GM23338 (cell line): Measurements from ENCODE around the gene RAI14. TPM values are rescaled to one million over a fixed set of nuclear protein-coding genes. Genes with fewer than 3 reads are reported as not detected.

Experiments used
- ATAC-seq: fragments of 200-7000 bp; cut with Tn5 transposase; 3 replicates; pipeline ENCODE4 v1.9.1; 2020
- DNase-seq: peaks from one replicate; pipeline ENCODE4 v3.0.0-alpha.2; 2015; ENCODE audit warnings: low spot score
- H2AFZ ChIP-seq: fragments of 200-600 bp; sonication (generic); 2 replicates; pipeline ENCODE4 v1.8.0; 2016; ENCODE audit warnings: antibody characterized with exemption, mild to moderate bottlenecking, moderate library complexity
- H3F3A ChIP-seq: fragments of 200-600 bp; sonication (generic); replicated peaks from 2 replicates; pipeline ENCODE4 v1.8.0; 2017; ENCODE audit warnings: antibody characterized with exemption, mixed run types, low read depth
- H3K27ac ChIP-seq: fragments of 200-600 bp; sonication (generic); 2 replicates; pipeline ENCODE4 v1.6.1; 2016; ENCODE audit warnings: low read depth
- H3K27me3 ChIP-seq: fragments of 200-600 bp; sonication (generic); 2 replicates; pipeline ENCODE4 v1.8.0; 2016; ENCODE audit warnings: mild to moderate bottlenecking, mixed run types, moderate library complexity; ENCODE audit not compliant: insufficient read depth
- H3K36me3 ChIP-seq: fragments of 200-600 bp; sonication (generic); 2 replicates; pipeline ENCODE4 v1.8.0; 2016; ENCODE audit warnings: mild to moderate bottlenecking; ENCODE audit not compliant: insufficient read depth
- H3K4me1 ChIP-seq: fragments of 200-600 bp; sonication (generic); 2 replicates; pipeline ENCODE4 v1.8.0; 2016; ENCODE audit warnings: mild to moderate bottlenecking, moderate library complexity; ENCODE audit not compliant: insufficient read depth
- H3K4me2 ChIP-seq: fragments of 200-600 bp; sonication (generic); 2 replicates; pipeline ENCODE4 v1.7.1; 2017; ENCODE audit warnings: mixed run types
- H3K4me3 ChIP-seq: fragments of 200-600 bp; sonication (generic); 2 replicates; pipeline ENCODE4 v1.6.1; 2016; ENCODE audit warnings: mixed run types
- H3K79me2 ChIP-seq: fragments of 200-600 bp; sonication (generic); replicated peaks from 2 replicates; pipeline ENCODE4 v1.8.0; 2017; ENCODE audit warnings: mild to moderate bottlenecking; ENCODE audit not compliant: insufficient read depth
- H3K9me2 ChIP-seq: fragments of 200-600 bp; sonication (generic); 2 replicates; pipeline ENCODE4 v1.8.0; 2017; ENCODE audit not compliant: insufficient read depth
- H4K20me1 ChIP-seq: fragments of 200-600 bp; sonication (generic); replicated peaks from 2 replicates; pipeline ENCODE4 v1.8.0; 2017; ENCODE audit warnings: mild to moderate bottlenecking; ENCODE audit not compliant: insufficient read depth
- H3K27ac Mint-ChIP-seq: 2 replicates; pipeline ENCODE4 v1.8.0; 2020; ENCODE audit warnings: inconsistent platforms, mild to moderate bottlenecking, moderate library complexity, mixed read lengths
- H3K27me3 Mint-ChIP-seq: 3 replicates; pipeline ENCODE4 v1.8.0; 2022; ENCODE audit warnings: low read depth, mild to moderate bottlenecking, moderate library complexity, mixed read lengths, inconsistent platforms; ENCODE audit not compliant: insufficient read depth, poor library complexity
- H3K36me3 Mint-ChIP-seq: 3 replicates; pipeline ENCODE4 v1.8.0; 2021; ENCODE audit warnings: low read depth, mild to moderate bottlenecking, inconsistent platforms, moderate library complexity, mixed read lengths
- H3K4me1 Mint-ChIP-seq: 3 replicates; pipeline ENCODE4 v1.8.0; 2020; ENCODE audit warnings: mild to moderate bottlenecking, inconsistent platforms, mixed read lengths
- H3K4me3 Mint-ChIP-seq: 3 replicates; pipeline ENCODE4 v1.8.0; 2021; ENCODE audit warnings: moderate library complexity, mild to moderate bottlenecking, inconsistent platforms, mixed read lengths
- H3K9me3 Mint-ChIP-seq: 3 replicates; pipeline ENCODE4 v1.8.0; 2020; ENCODE audit warnings: moderate library complexity, mild to moderate bottlenecking, inconsistent platforms, mixed read lengths
- EZH2 ChIP-seq: fragments of 200-600 bp; sonication (generic); IDR thresholded peaks from one replicate; pipeline ENCODE4 v1.8.0; 2017; ENCODE audit warnings: antibody characterized with exemption, mild to moderate bottlenecking, low read depth; ENCODE audit not compliant: unreplicated experiment
- EZH2phosphoT487 ChIP-seq: fragments of 200-600 bp; sonication (generic); IDR thresholded peaks from one replicate; pipeline ENCODE4 v1.8.1; 2018; ENCODE audit warnings: antibody characterized with exemption; ENCODE audit not compliant: unreplicated experiment
- JUNB ChIP-seq: IDR thresholded peaks from one replicate; pipeline ENCODE4 v1.6.1; 2016; ENCODE audit warnings: antibody characterized with exemption; ENCODE audit not compliant: unreplicated experiment
- POLR2AphosphoS5 ChIP-seq: IDR thresholded peaks from 2 replicates; pipeline ENCODE4 v1.6.1; 2016; ENCODE audit warnings: antibody characterized with exemption, low read depth
- STAT1 ChIP-seq: IDR thresholded peaks from one replicate; pipeline ENCODE4 v1.6.1; 2016; ENCODE audit warnings: antibody characterized with exemption; ENCODE audit not compliant: unreplicated experiment
- ZNF331 ChIP-seq: fragments of 250-450 bp; sonication (Bioruptor Pico); IDR thresholded peaks from 2 replicates; pipeline ENCODE4 v1.5.0; 2020; ENCODE audit warnings: low read depth, mild to moderate bottlenecking, moderate library complexity
- polyA plus RNA-seq: library from polyadenylated mRNA; unstranded; fragments of >200 nt; fragmentation: Nextera tagmentation; extraction: Ambion mirVana; gene quantifications from 2 replicates; pipeline ENCODE4 v1.2.1, GENCODE V29; 2016
- total RNA-seq: library from RNA; depleted of rRNA; stranded (reverse); fragments of >200 nt; shearing (Covaris generic); gene quantifications from 2 replicates; pipeline ENCODE4 v1.2.3, GENCODE V29; 2014
- TF ChIP-seq, protein P1 (sequence below): fragments of 250-450 bp; sonication (Bioruptor Pico); IDR thresholded peaks from 2 replicates; pipeline ENCODE4 v1.5.0; 2020; ENCODE audit warnings: mild to moderate bottlenecking, moderate library complexity
- TF ChIP-seq, protein P2 (sequence below), 2 experiments: fragments of 200-600 bp in 1 of 2; sonication (generic) in 1 of 2; conservative IDR thresholded peaks; 2 replicates each; pipeline versions ENCODE4 v1.5.1 to v1.6.1; 2016 to 2017; ENCODE audit warnings: antibody characterized with exemption in 2 of 2, low read depth in 2 of 2, mild to moderate bottlenecking in 2 of 2, moderate library complexity in 1 of 2
- TF ChIP-seq, protein P3 (sequence below): IDR thresholded peaks from 2 replicates; pipeline ENCODE4 v1.6.1; 2016; ENCODE audit warnings: antibody characterized with exemption
- TF ChIP-seq, protein P4 (sequence below): IDR thresholded peaks from one replicate; pipeline ENCODE4 v1.6.1; 2018; ENCODE audit warnings: antibody characterized with exemption; ENCODE audit not compliant: unreplicated experiment

The RAI14 gene
- total and polyA plus RNA-seq, 2 experiments from 2014 or later, result 58.8 to 95.8 TPM

DNA sequence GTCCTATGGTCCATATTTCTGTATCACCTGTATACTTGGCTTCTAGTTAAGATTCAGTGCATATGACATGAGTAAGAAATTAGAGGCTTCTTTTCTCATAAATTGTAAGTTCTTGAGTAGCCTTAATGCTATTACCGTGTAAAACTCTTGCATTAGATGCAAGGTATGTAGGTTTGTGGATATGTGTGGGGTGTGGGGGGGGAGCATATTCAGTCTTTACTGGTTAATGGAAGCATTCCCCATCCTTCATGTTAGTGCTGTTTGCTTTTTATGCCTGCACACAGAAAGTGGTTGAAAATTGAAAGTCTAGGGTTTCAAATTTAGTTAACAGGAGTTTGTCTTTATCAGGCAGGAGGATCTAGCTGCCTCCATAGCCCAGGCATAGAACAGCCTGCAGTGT, 16.1 kb downstream of the RAI14 start (continued):
- TF ChIP-seq, protein P1, sequence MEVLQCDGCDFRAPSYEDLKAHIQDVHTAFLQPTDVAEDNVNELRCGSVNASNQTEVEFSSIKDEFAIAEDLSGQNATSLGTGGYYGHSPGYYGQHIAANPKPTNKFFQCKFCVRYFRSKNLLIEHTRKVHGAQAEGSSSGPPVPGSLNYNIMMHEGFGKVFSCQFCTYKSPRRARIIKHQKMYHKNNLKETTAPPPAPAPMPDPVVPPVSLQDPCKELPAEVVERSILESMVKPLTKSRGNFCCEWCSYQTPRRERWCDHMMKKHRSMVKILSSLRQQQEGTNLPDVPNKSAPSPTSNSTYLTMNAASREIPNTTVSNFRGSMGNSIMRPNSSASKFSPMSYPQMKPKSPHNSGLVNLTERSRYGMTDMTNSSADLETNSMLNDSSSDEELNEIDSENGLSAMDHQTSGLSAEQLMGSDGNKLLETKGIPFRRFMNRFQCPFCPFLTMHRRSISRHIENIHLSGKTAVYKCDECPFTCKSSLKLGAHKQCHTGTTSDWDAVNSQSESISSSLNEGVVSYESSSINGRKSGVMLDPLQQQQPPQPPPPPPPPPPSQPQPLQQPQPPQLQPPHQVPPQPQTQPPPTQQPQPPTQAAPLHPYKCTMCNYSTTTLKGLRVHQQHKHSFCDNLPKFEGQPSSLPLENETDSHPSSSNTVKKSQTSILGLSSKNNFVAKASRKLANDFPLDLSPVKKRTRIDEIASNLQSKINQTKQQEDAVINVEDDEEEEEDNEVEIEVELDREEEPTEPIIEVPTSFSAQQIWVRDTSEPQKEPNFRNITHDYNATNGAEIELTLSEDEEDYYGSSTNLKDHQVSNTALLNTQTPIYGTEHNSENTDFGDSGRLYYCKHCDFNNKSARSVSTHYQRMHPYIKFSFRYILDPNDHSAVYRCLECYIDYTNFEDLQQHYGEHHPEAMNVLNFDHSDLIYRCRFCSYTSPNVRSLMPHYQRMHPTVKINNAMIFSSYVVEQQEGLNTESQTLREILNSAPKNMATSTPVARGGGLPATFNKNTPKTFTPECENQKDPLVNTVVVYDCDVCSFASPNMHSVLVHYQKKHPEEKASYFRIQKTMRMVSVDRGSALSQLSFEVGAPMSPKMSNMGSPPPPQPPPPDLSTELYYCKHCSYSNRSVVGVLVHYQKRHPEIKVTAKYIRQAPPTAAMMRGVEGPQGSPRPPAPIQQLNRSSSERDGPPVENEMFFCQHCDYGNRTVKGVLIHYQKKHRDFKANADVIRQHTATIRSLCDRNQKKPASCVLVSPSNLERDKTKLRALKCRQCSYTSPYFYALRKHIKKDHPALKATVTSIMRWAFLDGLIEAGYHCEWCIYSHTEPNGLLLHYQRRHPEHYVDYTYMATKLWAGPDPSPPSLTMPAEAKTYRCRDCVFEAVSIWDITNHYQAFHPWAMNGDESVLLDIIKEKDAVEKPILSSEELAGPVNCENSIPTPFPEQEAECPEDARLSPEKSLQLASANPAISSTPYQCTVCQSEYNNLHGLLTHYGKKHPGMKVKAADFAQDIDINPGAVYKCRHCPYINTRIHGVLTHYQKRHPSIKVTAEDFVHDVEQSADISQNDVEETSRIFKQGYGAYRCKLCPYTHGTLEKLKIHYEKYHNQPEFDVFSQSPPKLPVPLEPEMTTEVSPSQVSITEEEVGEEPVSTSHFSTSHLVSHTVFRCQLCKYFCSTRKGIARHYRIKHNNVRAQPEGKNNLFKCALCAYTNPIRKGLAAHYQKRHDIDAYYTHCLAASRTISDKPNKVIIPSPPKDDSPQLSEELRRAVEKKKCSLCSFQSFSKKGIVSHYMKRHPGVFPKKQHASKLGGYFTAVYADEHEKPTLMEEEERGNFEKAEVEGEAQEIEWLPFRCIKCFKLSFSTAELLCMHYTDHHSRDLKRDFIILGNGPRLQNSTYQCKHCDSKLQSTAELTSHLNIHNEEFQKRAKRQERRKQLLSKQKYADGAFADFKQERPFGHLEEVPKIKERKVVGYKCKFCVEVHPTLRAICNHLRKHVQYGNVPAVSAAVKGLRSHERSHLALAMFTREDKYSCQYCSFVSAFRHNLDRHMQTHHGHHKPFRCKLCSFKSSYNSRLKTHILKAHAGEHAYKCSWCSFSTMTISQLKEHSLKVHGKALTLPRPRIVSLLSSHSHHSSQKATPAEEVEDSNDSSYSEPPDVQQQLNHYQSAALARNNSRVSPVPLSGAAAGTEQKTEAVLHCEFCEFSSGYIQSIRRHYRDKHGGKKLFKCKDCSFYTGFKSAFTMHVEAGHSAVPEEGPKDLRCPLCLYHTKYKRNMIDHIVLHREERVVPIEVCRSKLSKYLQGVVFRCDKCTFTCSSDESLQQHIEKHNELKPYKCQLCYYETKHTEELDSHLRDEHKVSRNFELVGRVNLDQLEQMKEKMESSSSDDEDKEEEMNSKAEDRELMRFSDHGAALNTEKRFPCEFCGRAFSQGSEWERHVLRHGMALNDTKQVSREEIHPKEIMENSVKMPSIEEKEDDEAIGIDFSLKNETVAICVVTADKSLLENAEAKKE (CRISPR knock-in tag), result no peak
- TF ChIP-seq, protein P2, sequence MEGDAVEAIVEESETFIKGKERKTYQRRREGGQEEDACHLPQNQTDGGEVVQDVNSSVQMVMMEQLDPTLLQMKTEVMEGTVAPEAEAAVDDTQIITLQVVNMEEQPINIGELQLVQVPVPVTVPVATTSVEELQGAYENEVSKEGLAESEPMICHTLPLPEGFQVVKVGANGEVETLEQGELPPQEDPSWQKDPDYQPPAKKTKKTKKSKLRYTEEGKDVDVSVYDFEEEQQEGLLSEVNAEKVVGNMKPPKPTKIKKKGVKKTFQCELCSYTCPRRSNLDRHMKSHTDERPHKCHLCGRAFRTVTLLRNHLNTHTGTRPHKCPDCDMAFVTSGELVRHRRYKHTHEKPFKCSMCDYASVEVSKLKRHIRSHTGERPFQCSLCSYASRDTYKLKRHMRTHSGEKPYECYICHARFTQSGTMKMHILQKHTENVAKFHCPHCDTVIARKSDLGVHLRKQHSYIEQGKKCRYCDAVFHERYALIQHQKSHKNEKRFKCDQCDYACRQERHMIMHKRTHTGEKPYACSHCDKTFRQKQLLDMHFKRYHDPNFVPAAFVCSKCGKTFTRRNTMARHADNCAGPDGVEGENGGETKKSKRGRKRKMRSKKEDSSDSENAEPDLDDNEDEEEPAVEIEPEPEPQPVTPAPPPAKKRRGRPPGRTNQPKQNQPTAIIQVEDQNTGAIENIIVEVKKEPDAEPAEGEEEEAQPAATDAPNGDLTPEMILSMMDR (conservative IDR thresholded peaks at IDR 0.05; ENCODE audit: low read depth in 2 of 2), result no peak
- TF ChIP-seq, protein P3, sequence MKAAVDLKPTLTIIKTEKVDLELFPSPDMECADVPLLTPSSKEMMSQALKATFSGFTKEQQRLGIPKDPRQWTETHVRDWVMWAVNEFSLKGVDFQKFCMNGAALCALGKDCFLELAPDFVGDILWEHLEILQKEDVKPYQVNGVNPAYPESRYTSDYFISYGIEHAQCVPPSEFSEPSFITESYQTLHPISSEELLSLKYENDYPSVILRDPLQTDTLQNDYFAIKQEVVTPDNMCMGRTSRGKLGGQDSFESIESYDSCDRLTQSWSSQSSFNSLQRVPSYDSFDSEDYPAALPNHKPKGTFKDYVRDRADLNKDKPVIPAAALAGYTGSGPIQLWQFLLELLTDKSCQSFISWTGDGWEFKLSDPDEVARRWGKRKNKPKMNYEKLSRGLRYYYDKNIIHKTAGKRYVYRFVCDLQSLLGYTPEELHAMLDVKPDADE, result no peak
- TF ChIP-seq EZH2phosphoT487, result no peak

DNA sequence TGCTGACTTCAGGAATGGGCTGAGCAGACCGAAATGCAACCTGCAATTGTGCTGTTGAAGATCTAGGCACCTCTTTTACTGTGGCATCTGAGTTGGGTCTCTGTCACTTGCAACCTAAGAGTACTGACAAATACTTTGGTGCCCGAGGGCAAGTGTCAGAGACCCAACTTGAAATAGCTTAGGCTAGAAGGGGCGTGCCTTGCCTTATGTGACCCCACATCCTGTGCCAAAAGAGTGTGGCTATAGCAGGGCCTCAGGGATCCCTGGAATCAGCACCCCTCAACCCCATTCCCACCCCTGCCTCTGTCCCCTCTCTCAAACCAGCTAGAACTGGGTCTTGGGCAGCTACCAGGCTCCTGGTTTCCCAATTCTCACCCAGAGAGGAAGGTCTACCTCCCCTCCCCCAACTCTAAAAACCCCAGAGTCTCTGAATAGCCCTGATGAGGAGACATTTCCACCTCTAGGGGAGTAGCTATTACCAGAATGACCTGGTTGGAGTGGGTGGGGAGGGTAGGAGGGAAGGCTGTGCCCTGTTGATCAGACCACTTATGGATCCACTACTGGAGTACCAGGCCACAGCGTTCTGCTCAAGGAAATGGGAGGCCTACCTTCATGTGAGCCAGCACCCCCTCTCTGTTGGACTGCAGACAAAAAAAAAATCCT, 17.5 kb downstream of the RAI14 start:
- H3K4me2 ChIP-seq, result 0 out of 2 replicates have a peak overlapping the region, but pooled peaks have one; percentile 52
- H3K36me3 ChIP-seq, result no peaks in the 10 kb centered on the region; the same call in 1 of the 2 replicates
- no peaks in the 10 kb centered on the region for H3K27me3 ChIP-seq
- DNase-seq (no peak), ATAC-seq (peak; percentile 57)
- peaks cover 51% of the 10 kb centered on the region for H3K4me1 Mint-ChIP-seq
- H3K27ac Mint-ChIP-seq, result no peak overlapping the region
- no peaks in the 10 kb centered on the region for H3K9me2 ChIP-seq
- H3K4me3 ChIP-seq, result no peak overlapping the region
- peaks cover 100% of the 10 kb centered on the region for H3K79me2 ChIP-seq
- 0 out of 2 replicates have a peak overlapping the region, but pooled peaks have one; percentile 21 for H3K27ac ChIP-seq
- H3K27me3 Mint-ChIP-seq, result peaks cover 6% of the 10 kb centered on the region
- peaks cover 63% of the 10 kb centered on the region for H4K20me1 ChIP-seq
- H3K4me3 Mint-ChIP-seq, result no peak overlapping the region
- H3K4me1 ChIP-seq, result peaks cover 51% of the 10 kb centered on the region
- H3F3A ChIP-seq, result no peaks in the 10 kb centered on the region
- H3K9me3 Mint-ChIP-seq, result no peaks in the 10 kb centered on the region
- H2AFZ ChIP-seq, result no peak overlapping the region
- peaks cover 20% of the 10 kb centered on the region; the same call in 2 of the 3 replicates for H3K36me3 Mint-ChIP-seq
- TF ChIP-seq, protein P3, result no peak
- TF ChIP-seq STAT1 (no peak), EZH2 (no peak), JUNB (no peak), POLR2AphosphoS5 (no peak), ZNF331 (CRISPR knock-in tag) (no peak)
- TF ChIP-seq, protein P4, sequence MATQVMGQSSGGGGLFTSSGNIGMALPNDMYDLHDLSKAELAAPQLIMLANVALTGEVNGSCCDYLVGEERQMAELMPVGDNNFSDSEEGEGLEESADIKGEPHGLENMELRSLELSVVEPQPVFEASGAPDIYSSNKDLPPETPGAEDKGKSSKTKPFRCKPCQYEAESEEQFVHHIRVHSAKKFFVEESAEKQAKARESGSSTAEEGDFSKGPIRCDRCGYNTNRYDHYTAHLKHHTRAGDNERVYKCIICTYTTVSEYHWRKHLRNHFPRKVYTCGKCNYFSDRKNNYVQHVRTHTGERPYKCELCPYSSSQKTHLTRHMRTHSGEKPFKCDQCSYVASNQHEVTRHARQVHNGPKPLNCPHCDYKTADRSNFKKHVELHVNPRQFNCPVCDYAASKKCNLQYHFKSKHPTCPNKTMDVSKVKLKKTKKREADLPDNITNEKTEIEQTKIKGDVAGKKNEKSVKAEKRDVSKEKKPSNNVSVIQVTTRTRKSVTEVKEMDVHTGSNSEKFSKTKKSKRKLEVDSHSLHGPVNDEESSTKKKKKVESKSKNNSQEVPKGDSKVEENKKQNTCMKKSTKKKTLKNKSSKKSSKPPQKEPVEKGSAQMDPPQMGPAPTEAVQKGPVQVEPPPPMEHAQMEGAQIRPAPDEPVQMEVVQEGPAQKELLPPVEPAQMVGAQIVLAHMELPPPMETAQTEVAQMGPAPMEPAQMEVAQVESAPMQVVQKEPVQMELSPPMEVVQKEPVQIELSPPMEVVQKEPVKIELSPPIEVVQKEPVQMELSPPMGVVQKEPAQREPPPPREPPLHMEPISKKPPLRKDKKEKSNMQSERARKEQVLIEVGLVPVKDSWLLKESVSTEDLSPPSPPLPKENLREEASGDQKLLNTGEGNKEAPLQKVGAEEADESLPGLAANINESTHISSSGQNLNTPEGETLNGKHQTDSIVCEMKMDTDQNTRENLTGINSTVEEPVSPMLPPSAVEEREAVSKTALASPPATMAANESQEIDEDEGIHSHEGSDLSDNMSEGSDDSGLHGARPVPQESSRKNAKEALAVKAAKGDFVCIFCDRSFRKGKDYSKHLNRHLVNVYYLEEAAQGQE, result no peak
